Keratinocyte (primary cell): ENCODE results near the gene KRTAP5-7. TPM values are rescaled to one million over a fixed set of nuclear protein-coding genes. Genes with fewer than 3 reads are reported as not detected.

Experiments
- DNase-seq: peaks from one replicate; pipeline ENCODE4 v3.0.0-alpha.2; 2011; ENCODE audit warnings: low read depth, missing footprints, low spot score
- FAIRE-seq: peaks from 2 replicates; lab custom pipeline; 2011; peaks lifted over from hg19 to GRCh38; lab: Jason Lieb, UNC
- H2AFZ ChIP-seq: 2 replicates; pipeline ENCODE4 v1.6.0; 2012; ENCODE audit warnings: low read length, control low read depth, inconsistent platforms; ENCODE audit not compliant: control insufficient read depth
- H3K27ac ChIP-seq: 2 replicates; pipeline ENCODE4 v1.5.1; 2011; ENCODE audit warnings: low read length; ENCODE audit not compliant: control insufficient read depth, insufficient read depth
- H3K27me3 ChIP-seq: 3 replicates; pipeline ENCODE4 v1.6.0; 2011; ENCODE audit warnings: low read length; ENCODE audit not compliant: control insufficient read depth, insufficient read depth; ENCODE audit errors: extremely low read depth
- H3K36me3 ChIP-seq, 2 experiments: 2 replicates in 1 of 2; 3 replicates in 1 of 2; pipeline ENCODE4 v1.5.1; 2011; ENCODE audit warnings: low read length in 2 of 2, mild to moderate bottlenecking in 1 of 2; ENCODE audit not compliant: control insufficient read depth in 2 of 2, insufficient read depth in 2 of 2; ENCODE audit errors: extremely low read depth in 1 of 2
- H3K4me1 ChIP-seq: 3 replicates; pipeline ENCODE4 v1.5.1; 2011; ENCODE audit warnings: low read length; ENCODE audit not compliant: control insufficient read depth, insufficient read depth; ENCODE audit errors: extremely low read depth
- H3K4me2 ChIP-seq: 3 replicates; pipeline ENCODE4 v1.6.0; 2011; ENCODE audit warnings: low read depth, low read length; ENCODE audit not compliant: control insufficient read depth, insufficient read depth; ENCODE audit errors: extremely low read depth
- H3K4me3 ChIP-seq, 3 experiments: fragments of 200-600 bp in 1 of 3; sonication (generic) in 1 of 3; 2 replicates in 2 of 3; 3 replicates in 1 of 3; pipeline ENCODE4 v1.5.1; 2011 to 2016; ENCODE audit warnings: low read length in 3 of 3, mild to moderate bottlenecking in 3 of 3, control low read depth in 2 of 3, inconsistent platforms in 1 of 3, low read depth in 1 of 3, mixed read lengths in 1 of 3, mixed run types in 1 of 3, moderate library complexity in 1 of 3; ENCODE audit not compliant: control insufficient read depth in 2 of 3, insufficient read depth in 2 of 3; ENCODE audit errors: extremely low read depth in 1 of 3
- H3K79me2 ChIP-seq: 2 replicates; pipeline ENCODE4 v1.6.0; 2012; ENCODE audit warnings: low read length; ENCODE audit not compliant: control insufficient read depth, insufficient read depth
- H3K9ac ChIP-seq: 3 replicates; pipeline ENCODE4 v1.6.0; 2011; ENCODE audit warnings: low read length; ENCODE audit not compliant: control insufficient read depth, insufficient read depth; ENCODE audit errors: extremely low read depth
- H3K9me1 ChIP-seq: 3 replicates; pipeline ENCODE4 v1.6.0; 2011; ENCODE audit warnings: low read length; ENCODE audit not compliant: control insufficient read depth, insufficient read depth; ENCODE audit errors: extremely low read depth
- H3K9me3 ChIP-seq: 2 replicates; pipeline ENCODE4 v1.5.1; 2012; ENCODE audit warnings: low read depth, low read length; ENCODE audit not compliant: control insufficient read depth
- H4K20me1 ChIP-seq: 3 replicates; pipeline ENCODE4 v1.6.0; 2011; ENCODE audit warnings: low read length; ENCODE audit not compliant: control insufficient read depth, insufficient read depth; ENCODE audit errors: extremely low read depth
- EZH2 ChIP-seq: IDR thresholded peaks from one replicate; pipeline ENCODE4 v1.6.1; 2012; ENCODE audit warnings: inconsistent platforms, mild to moderate bottlenecking, low read length, moderate library complexity
- dilution Hi-C: fragments of 300-500 bp; cut with MboI; formaldehyde crosslinking; loops from one replicate; pipeline ENCODE4 v1.7.0; 2020; ENCODE audit warnings: low sequenced_read_pairs; ENCODE audit not compliant: extremely low pct_ligation_motif_present
- polyA plus RNA-seq, 5 experiments: library from polyadenylated mRNA; depleted of rRNA in 3 of 5; stranded (reverse) in 3 of 5; stranded (forward) in 1 of 5; unstranded in 1 of 5; fragments of >200 nt; gene quantifications; 1 replicate in 1 of 5; 2 replicates in 3 of 5; 3 replicates in 1 of 5; pipeline versions ENCODE4 v1.2.1 to v1.2.3, GENCODE V29; 2011 to 2012; ENCODE audit warnings: missing spikeins in 2 of 5, low read depth in 1 of 5, low replicate concordance in 1 of 5
- TF ChIP-seq, protein P1 (sequence below), 3 experiments: IDR thresholded peaks in 1 of 3; conservative IDR thresholded peaks in 1 of 3; optimal IDR thresholded peaks in 1 of 3; 2 replicates in 2 of 3; 3 replicates in 1 of 3; pipeline versions ENCODE3 to v1.5.1; 2011; ENCODE audit warnings: low read length in 3 of 3, mild to moderate bottlenecking in 3 of 3, moderate library complexity in 2 of 3, control low read depth in 1 of 3, inconsistent platforms in 1 of 3; ENCODE audit not compliant: insufficient read depth in 2 of 3; ENCODE audit errors: extremely low read depth in 1 of 3

KRTAP5-7 gene
- polyA plus RNA-seq, 1 donor (not counting 4 experiments of a cell fraction or from before 2014, with no cell fraction given) = not detected

DNA sequence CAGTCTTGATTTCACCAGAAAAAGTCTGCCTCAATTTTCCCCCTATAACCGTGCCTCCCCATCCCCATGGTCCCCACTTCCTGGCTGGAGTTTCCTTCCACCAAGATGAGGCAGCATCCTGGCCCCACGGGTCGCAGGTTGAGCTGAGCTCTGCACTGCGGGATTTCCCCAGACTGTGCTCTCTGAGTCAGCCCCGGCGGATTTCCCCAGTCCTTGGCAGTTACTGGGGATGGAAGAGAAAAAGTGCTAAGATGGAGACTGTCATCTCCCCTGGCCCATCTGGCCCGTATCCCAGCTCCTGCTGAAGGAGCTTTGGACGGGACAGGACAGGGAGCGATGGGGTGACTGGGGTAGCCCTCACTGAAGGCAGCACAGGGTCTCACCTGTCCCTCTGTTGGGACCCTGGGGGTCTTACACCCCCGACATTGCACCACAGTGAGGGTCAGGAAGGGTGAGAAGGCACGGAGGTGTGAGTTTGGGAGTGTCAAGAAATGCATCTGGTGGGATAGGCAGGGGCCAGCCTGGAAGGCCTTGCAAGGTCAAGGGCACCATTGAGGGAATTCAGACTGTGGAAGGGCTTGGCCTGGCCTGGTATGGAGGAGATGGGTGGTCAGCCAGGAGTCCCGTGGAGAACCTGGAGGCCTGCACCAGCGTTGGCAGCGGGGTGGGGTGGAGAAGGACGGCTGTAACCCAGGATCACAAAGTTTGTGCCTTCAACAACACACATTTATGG, 37.6 kb upstream of the KRTAP5-7 start:
- no peak for FAIRE-seq
- H3K36me3 ChIP-seq = peaks cover 26 to 34% of the 10 kb centered on the region in 2 experiments
- dilution Hi-C loops = no loop called here

DNA sequence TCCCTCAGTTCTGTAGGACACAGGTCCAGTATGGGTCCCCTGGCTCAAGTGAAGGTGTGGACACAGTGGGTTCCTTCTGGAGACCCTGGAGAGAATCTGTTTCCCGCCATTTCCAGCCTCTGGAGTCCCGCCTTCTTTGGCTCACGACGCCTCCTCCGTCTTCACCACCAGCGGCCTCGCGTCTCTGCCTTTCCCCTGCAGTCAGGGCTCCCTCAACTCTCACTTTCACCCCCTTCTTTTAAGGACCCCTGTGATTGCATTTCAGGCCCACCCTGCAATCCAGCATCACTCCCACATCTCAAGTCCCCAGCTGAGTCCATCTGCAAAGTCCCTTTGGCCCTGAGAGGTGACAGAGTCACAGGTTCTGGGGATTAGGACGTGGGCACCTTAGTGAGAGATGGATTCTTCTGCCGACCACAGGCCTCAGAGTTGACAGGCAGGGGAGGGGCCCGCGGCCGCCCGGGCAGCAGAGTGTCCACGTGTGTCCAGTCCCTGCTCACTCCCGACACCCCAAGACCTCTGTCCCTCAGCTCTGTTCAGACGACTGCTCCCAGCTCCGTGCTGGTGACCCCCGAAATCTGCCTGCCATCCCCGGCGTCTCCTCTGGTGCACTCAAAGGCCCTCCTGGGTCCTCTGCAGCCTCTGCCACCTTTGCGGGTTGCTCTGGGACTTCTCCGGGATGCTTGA, 36.9 kb upstream of the KRTAP5-7 start:
- Histone ChIP-seq H3K9me1 (peaks cover 2% of the 10 kb centered on the region), H3K4me1 (peaks cover 21% of the 10 kb centered on the region), H3K27me3 (no peaks in the 10 kb centered on the region), H3K4me2 (no peak overlapping the region), H3K36me3 (peaks cover 20 to 35% of the 10 kb centered on the region in 2 experiments), H2AFZ (no peak overlapping the region), H3K27ac (no peak overlapping the region), H3K9me3 (no peaks in the 10 kb centered on the region), H4K20me1 (no peaks in the 10 kb centered on the region), H3K79me2 (no peaks in the 10 kb centered on the region), H3K4me3 (no peak overlapping the region), H3K9ac (no peak overlapping the region)
- FAIRE-seq = no peak
- TF ChIP-seq EZH2 = no peak
- TF ChIP-seq, protein P1, sequence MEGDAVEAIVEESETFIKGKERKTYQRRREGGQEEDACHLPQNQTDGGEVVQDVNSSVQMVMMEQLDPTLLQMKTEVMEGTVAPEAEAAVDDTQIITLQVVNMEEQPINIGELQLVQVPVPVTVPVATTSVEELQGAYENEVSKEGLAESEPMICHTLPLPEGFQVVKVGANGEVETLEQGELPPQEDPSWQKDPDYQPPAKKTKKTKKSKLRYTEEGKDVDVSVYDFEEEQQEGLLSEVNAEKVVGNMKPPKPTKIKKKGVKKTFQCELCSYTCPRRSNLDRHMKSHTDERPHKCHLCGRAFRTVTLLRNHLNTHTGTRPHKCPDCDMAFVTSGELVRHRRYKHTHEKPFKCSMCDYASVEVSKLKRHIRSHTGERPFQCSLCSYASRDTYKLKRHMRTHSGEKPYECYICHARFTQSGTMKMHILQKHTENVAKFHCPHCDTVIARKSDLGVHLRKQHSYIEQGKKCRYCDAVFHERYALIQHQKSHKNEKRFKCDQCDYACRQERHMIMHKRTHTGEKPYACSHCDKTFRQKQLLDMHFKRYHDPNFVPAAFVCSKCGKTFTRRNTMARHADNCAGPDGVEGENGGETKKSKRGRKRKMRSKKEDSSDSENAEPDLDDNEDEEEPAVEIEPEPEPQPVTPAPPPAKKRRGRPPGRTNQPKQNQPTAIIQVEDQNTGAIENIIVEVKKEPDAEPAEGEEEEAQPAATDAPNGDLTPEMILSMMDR (optimal IDR thresholded peaks at IDR 0.05 in 1 of 3, IDR thresholded peaks at IDR 0.05 in 1 of 3, conservative IDR thresholded peaks at IDR 0.05 in 1 of 3; ENCODE audit: extremely low read depth in 1 of 3, insufficient read depth in 2 of 3, low read length in 3 of 3) = no peak
- no peak for DNase-seq
- dilution Hi-C loops = no loop called here

More for the DNA sequence above, 37.6 kb upstream of the KRTAP5-7 start:
- Histone ChIP-seq H3K79me2 (no peaks in the 10 kb centered on the region), H4K20me1 (no peaks in the 10 kb centered on the region), H3K27me3 (no peaks in the 10 kb centered on the region), H3K27ac (peak overlapping the region; percentile 40), H3K4me3 (no peak overlapping the region), H2AFZ (no peak overlapping the region), H3K4me2 (no peak overlapping the region), H3K9me3 (no peaks in the 10 kb centered on the region), H3K9me1 (peaks cover 2% of the 10 kb centered on the region), H3K9ac (no peak overlapping the region), H3K4me1 (peaks cover 21% of the 10 kb centered on the region)
- no peak for TF ChIP-seq EZH2
- TF ChIP-seq, protein P1 (optimal IDR thresholded peaks at IDR 0.05 in 1 of 3, IDR thresholded peaks at IDR 0.05 in 1 of 3, conservative IDR thresholded peaks at IDR 0.05 in 1 of 3; ENCODE audit: extremely low read depth in 1 of 3, insufficient read depth in 2 of 3, low read length in 3 of 3) = no peak
- no peak for DNase-seq
